Peyer's patch (tissue), 4 donors: ENCODE data around the gene KIF14. TPM values are rescaled to one million over a fixed set of nuclear protein-coding genes. Genes with fewer than 3 reads are reported as not detected.

Experiments used
- DNase-seq, 3 donors: peaks; one replicate each; pipeline ENCODE4 v3.0.0-alpha.2; 2017 to 2019
- H3K27ac ChIP-seq, 4 donors: fragments of 200-600 bp; sonication (generic); one replicate each; pipeline ENCODE4 v1.5.1; 2016 to 2019
- H3K27me3 ChIP-seq, 2 donors: fragments of 200-600 bp; sonication (generic); one replicate each; pipeline ENCODE4 v1.5.1; 2019
- H3K36me3 ChIP-seq, 3 donors: fragments of 200-600 bp; sonication (generic); one replicate each; pipeline ENCODE4 v1.5.1; 2016 to 2019
- H3K4me1 ChIP-seq, 4 donors: fragments of 200-600 bp; sonication (generic); one replicate each; pipeline ENCODE4 v1.5.1; 2016 to 2019
- H3K4me3 ChIP-seq, 4 donors: fragments of 200-600 bp; sonication (generic); 1 replicate in 3 of 4; 2 replicates in 1 of 4; pipeline ENCODE4 v1.5.1; 2016 to 2019; ENCODE audit warnings: mild to moderate bottlenecking in 1 of 4
- H3K9me3 ChIP-seq, 4 donors: fragments of 200-600 bp; sonication (generic); one replicate each; pipeline ENCODE4 v1.5.1; 2016 to 2019; ENCODE audit warnings: mild to moderate bottlenecking in 1 of 4
- CTCF ChIP-seq, 6 experiments: fragments of 450-650 bp in 4 of 6; fragments of 200-600 bp in 2 of 6; sonication (generic) in 1 of 6; IDR thresholded peaks; one replicate each; pipeline ENCODE4 v1.5.1; 2017 to 2019; ENCODE audit warnings: antibody characterized with exemption in 6 of 6, mild to moderate bottlenecking in 3 of 6, moderate library complexity in 1 of 6
- POLR2A ChIP-seq, 2 donors: fragments of 450-650 bp; IDR thresholded peaks; one replicate each; pipeline ENCODE4 v1.5.1; 2017; ENCODE audit warnings: antibody characterized with exemption in 2 of 2, mild to moderate bottlenecking in 2 of 2, moderate library complexity in 2 of 2
- total RNA-seq, 4 donors: library from RNA; depleted of rRNA; stranded (reverse); fragments of >200 nt; gene quantifications; one replicate each; pipeline ENCODE4 v1.1.0, GENCODE V29; 2016

The KIF14 gene
- total RNA-seq, 4 donors from 2014 or later = 0.85 to 2.5 (median 1.1) TPM

DNA sequence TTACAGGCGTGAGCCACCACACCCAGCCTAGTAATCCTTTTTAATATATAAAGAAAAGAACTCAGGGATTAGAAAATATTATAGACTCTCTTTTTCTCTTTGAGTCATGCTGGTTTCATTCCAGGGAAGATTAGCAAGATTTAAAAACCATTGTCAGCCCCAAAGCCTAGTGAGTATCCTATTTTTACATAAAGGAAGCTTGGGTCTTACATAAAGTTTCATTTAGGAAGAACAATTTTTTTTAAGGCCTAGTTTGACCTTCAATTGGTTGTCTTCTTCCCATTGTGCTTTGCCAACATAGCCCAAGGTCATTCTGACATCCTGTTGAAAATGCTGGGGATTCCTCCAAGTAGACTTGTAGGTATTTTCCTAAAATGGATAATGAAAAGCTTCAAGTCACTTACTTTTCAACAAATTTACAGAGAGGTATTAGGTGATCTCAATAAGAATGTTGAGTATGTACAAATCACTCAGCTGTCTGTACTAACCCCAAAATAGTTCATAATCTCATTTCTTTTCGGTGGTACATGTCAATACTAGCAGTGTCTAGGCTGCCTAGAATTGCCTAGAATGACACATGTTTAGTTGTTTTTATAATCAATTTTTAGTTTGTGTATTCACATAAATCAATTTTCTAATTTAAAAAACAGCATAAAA lies 4.3 kb upstream of the KIF14 start:
- Histone ChIP-seq H3K27me3 (no peaks in the 10 kb centered on the region), H3K4me3 (no peak overlapping the region), H3K27ac (no peak overlapping the region), H3K36me3 (no peaks in the 10 kb centered on the region), H3K9me3 (no peaks in the 10 kb centered on the region), H3K4me1 (peaks cover 0 to 15% (median 5%) of the 10 kb centered on the region in 4 donors)
- DNase-seq = no peak
- no peak for TF ChIP-seq POLR2A (IDR thresholded peaks at IDR 0.05)
- no peak for TF ChIP-seq CTCF (IDR thresholded peaks at IDR 0.05)

- Histone ChIP-seq H3K27me3 (no peaks in the 10 kb centered on the region), H3K9me3 (no peaks in the 10 kb centered on the region), H3K4me1 (peaks cover 0 to 15% (median 5%) of the 10 kb centered on the region in 4 donors), H3K27ac (no peak overlapping the region), H3K36me3 (no peaks in the 10 kb centered on the region), H3K4me3 (peak overlapping the region; percentile 44 to 62 (median 56))
- no peak for TF ChIP-seq CTCF (IDR thresholded peaks at IDR 0.05)
- TF ChIP-seq POLR2A (IDR thresholded peaks at IDR 0.05) = no peak
- DNase-seq = no peak
Measured at GRCh38 chr1:200619894-200620272, 668 bp downstream of the KIF14 start.

DNA sequence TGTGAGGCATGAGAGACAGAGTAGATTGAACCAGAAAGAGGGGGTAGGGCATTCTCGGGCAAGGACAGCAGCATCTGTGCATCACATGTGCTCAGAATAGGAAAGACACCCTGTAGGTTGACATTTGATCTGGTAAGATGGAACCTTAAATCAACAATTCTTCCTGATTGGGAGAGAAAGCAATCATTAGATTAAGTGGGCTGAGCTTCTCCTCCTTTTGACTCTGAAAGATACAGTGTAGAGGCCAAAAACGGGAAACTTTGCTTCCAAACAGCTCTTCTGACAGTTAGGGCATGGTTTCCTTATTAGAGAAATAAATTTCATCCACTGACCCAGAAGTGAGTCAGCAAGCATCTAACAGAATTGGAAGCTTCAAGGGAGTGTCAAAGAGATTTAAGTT lies 9.7 kb downstream of the KIF14 start:
- Histone ChIP-seq H3K4me3 (no peak overlapping the region), H3K27me3 (no peaks in the 10 kb centered on the region)
- no peak for DNase-seq

GRCh38 chr1:200602632-200603031 lies 17.9 kb downstream of the KIF14 start:
- H3K36me3 ChIP-seq = no peaks in the 10 kb centered on the region
- DNase-seq = no peak
- no peak overlapping the region for H3K4me3 ChIP-seq
- H3K9me3 ChIP-seq = no peaks in the 10 kb centered on the region
- H3K4me1 ChIP-seq = no peaks in the 10 kb centered on the region
- TF ChIP-seq POLR2A (IDR thresholded peaks at IDR 0.05) = no peak
- TF ChIP-seq CTCF (IDR thresholded peaks at IDR 0.05) = no peak
- H3K27ac ChIP-seq = no peak overlapping the region
- H3K27me3 ChIP-seq = no peaks in the 10 kb centered on the region

More for the DNA sequence above, 9.7 kb downstream of the KIF14 start:
- H3K27ac ChIP-seq = no peak overlapping the region
- no peaks in the 10 kb centered on the region for H3K36me3 ChIP-seq
- no peaks in the 10 kb centered on the region for H3K4me1 ChIP-seq
- H3K9me3 ChIP-seq = no peaks in the 10 kb centered on the region
- TF ChIP-seq CTCF (IDR thresholded peaks at IDR 0.05) (no peak), POLR2A (IDR thresholded peaks at IDR 0.05) (no peak)

GRCh38 chr1:200590001-200590400 lies 30.6 kb downstream of the KIF14 start:
- Histone ChIP-seq H3K27me3 (no peaks in the 10 kb centered on the region), H3K36me3 (no peaks in the 10 kb centered on the region), H3K9me3 (no peaks in the 10 kb centered on the region), H3K4me1 (no peaks in the 10 kb centered on the region), H3K27ac (no peak overlapping the region), H3K4me3 (no peak overlapping the region)
- TF ChIP-seq POLR2A (IDR thresholded peaks at IDR 0.05) (no peak), CTCF (IDR thresholded peaks at IDR 0.05) (no peak)
- DNase-seq = no peak

- DNase-seq = no peak
- no peaks in the 10 kb centered on the region for H3K27me3 ChIP-seq
- no peaks in the 10 kb centered on the region for H3K36me3 ChIP-seq
- H3K27ac ChIP-seq = no peak overlapping the region
- TF ChIP-seq POLR2A (IDR thresholded peaks at IDR 0.05) (no peak), CTCF (IDR thresholded peaks at IDR 0.05) (no peak)
- no peak overlapping the region for H3K4me3 ChIP-seq
- no peaks in the 10 kb centered on the region for H3K4me1 ChIP-seq
- no peaks in the 10 kb centered on the region for H3K9me3 ChIP-seq
Measured at GRCh38 chr1:200588698-200589097, 31.9 kb downstream of the KIF14 start.
